ENCODE data around the gene SMU1.
"Not testable (repeated sequence)": the region's sequence is repeated elsewhere in the genome, so short reads cannot be mapped to it uniquely, and the experiment has no call there.

SMU1 gene

DNA sequence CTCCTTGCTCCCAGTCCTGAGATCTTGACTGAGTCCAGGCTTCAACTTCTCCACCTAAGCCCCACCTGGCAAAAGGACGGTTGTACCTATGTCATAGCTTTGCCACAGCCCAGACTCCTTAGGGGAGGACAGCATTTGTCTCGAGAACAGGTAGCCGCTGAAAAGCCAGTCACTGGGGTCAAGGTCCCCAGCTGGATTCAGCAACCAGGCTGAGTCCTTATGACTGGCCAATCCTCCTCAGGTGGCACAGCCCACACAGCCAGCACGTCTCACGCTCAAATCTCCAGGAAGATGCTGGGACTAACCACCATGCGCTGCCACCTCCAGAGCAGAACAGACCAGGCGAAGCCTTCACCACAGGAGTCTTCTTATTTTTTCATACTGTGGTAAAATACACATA is 27.9 kb upstream of the SMU1 start:
- Histone ChIP-seq H3K4me2 (ENCODE audit: low read length) (no peak overlapping the region), H3K36me3 (ENCODE audit: insufficient read depth, low read length) (no peaks in the 10 kb centered on the region), H3K9ac (ENCODE audit: low read depth, low read length) (no peak overlapping the region), H3K27me3 (ENCODE audit: control insufficient read depth, insufficient read depth, low read length) (no peaks in the 10 kb centered on the region), H3K4me3 (ENCODE audit: low read length) (no peak overlapping the region), H3K4me1 (ENCODE audit: control insufficient read depth, insufficient read depth, low read length) (peaks cover 62% of the 10 kb centered on the region), H3K9me3 (replicated peaks; ENCODE audit: low read length) (no peaks in the 10 kb centered on the region)

- no peak overlapping the region for H3K4me3 ChIP-seq (ENCODE audit: low read length)
- H3K4me2 ChIP-seq (ENCODE audit: low read length): no peak overlapping the region
- H3K27me3 ChIP-seq (ENCODE audit: control insufficient read depth, insufficient read depth, low read length): no peaks in the 10 kb centered on the region
- no peaks in the 10 kb centered on the region for H3K9me3 ChIP-seq (replicated peaks; ENCODE audit: low read length)
- H3K9ac ChIP-seq (ENCODE audit: low read depth, low read length): no peak overlapping the region
- no peaks in the 10 kb centered on the region for H3K36me3 ChIP-seq (ENCODE audit: insufficient read depth, low read length)
- peaks cover 62% of the 10 kb centered on the region for H3K4me1 ChIP-seq (ENCODE audit: control insufficient read depth, insufficient read depth, low read length)
Observed at GRCh38 chr9:33103501-33104281, 27.2 kb upstream of the SMU1 start.

DNA sequence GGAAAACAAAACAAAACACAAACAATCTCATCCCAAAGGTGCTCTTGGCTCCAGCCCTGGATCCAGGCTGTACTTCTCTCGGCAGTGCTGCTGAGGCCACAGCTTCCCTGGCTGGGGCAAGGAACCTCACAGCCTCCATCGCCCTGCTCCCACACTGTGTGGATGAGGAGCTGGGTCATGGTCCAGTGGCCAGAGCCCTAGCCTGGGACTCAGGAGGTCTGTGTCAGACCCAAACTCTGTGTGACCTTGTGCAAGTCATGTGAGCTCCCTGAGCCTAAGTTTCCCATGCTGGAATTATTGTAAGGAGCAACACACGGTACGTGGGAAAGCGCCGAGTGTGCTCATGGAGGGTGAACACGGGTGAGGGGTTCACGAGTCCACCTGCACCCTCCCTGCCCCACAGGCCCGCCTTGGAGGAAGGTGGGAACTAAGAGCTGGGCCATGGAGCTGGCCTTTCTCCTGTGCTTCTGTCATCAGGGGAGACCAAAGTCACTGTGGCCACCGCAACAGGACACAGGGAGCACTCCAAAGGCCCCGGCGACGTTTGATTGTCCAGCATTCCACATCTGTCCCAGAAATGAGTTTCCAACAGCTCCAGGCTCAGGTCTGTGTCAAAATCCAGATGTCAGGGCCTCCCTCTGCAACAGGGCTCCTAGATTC is 26.2 kb upstream of the SMU1 start:
- H3K4me2 ChIP-seq (ENCODE audit: low read length): no peak overlapping the region
- no peaks in the 10 kb centered on the region for H3K36me3 ChIP-seq (ENCODE audit: insufficient read depth, low read length)
- peaks cover 59% of the 10 kb centered on the region for H3K4me1 ChIP-seq (ENCODE audit: control insufficient read depth, insufficient read depth, low read length)
- no peak overlapping the region for H3K4me3 ChIP-seq (ENCODE audit: low read length)
- H3K9ac ChIP-seq (ENCODE audit: low read depth, low read length): no peak overlapping the region
- H3K9me3 ChIP-seq (replicated peaks; ENCODE audit: low read length): no peaks in the 10 kb centered on the region
- H3K27me3 ChIP-seq (ENCODE audit: control insufficient read depth, insufficient read depth, low read length): no peaks in the 10 kb centered on the region

DNA sequence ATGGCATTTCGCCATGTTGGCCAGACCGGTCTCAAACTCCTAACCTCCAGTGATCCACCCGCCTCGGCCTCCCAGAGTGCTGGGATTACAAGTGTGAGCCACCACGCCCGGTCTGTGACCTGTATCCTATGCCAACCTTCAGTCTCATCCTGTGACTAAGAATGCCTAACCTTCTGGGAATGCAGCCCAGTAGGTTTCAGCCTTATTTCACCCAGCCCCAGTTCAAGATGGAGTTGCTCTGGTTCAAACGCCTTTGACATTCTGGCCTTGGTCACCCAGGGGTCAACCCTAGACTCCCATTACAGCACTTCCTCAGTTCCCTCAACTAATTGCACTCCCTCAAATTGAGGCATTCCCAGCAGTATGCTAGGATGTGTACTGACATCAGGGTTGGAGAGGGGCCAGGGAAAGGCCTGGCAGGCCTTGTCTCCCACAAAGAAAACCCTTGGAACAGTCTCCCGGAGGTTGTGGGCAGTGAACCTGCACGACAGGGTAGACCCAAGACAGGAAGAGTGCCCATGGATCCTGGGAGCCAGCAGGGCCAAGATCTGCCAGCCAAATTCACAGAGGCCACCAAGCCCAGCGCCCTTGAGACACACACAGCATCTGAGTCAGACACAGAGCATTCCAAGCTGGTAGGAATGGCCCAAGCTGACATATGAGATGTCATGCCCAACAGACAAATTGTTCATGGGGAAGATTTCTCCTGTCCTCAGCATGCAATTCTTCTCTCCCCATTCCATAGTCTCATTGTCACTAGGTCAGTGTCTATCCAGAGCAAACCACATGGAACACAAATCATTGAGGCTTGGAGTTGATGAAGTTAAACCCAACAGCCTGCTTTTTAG is 24.9 kb upstream of the SMU1 start:
- H3K9ac ChIP-seq (ENCODE audit: low read depth, low read length): peak overlapping the region; percentile 27
- H3K4me2 ChIP-seq (ENCODE audit: low read length): peak overlapping the region; percentile 13
- H3K4me3 ChIP-seq (ENCODE audit: low read length): no peak overlapping the region
- no peaks in the 10 kb centered on the region for H3K36me3 ChIP-seq (ENCODE audit: insufficient read depth, low read length)
- peaks cover 45% of the 10 kb centered on the region for H3K4me1 ChIP-seq (ENCODE audit: control insufficient read depth, insufficient read depth, low read length)
- H3K9me3 ChIP-seq (replicated peaks; ENCODE audit: low read length): no peaks in the 10 kb centered on the region
- H3K27me3 ChIP-seq (ENCODE audit: control insufficient read depth, insufficient read depth, low read length): no peaks in the 10 kb centered on the region

DNA sequence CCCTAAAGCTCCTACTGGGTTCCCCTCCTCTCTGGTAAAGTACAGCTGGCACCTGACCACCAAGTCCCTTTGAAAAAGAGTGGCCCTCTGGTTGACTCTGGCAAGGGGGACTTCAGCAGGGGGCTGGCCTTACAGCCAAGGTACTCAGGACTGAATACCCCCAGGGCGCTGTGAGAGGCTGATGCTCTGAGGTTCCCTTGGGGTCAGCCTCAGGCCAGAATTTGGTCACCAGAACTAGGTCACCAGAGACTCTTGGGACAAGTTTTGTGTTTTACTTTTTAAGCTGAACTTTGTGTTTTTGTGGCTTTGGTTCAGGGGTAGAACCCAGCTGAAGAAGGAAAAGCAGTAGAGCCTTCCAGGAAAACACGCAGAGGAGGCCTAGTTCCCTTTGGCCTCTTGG is 23.3 kb upstream of the SMU1 start:
- Histone ChIP-seq H3K4me1 (ENCODE audit: control insufficient read depth, insufficient read depth, low read length) (peaks cover 34% of the 10 kb centered on the region), H3K9me3 (replicated peaks; ENCODE audit: low read length) (no peaks in the 10 kb centered on the region), H3K9ac (ENCODE audit: low read depth, low read length) (no peak overlapping the region), H3K4me2 (ENCODE audit: low read length) (no peak overlapping the region), H3K4me3 (ENCODE audit: low read length) (no peak overlapping the region), H3K27me3 (ENCODE audit: control insufficient read depth, insufficient read depth, low read length) (no peaks in the 10 kb centered on the region), H3K36me3 (ENCODE audit: insufficient read depth, low read length) (no peaks in the 10 kb centered on the region)

DNA sequence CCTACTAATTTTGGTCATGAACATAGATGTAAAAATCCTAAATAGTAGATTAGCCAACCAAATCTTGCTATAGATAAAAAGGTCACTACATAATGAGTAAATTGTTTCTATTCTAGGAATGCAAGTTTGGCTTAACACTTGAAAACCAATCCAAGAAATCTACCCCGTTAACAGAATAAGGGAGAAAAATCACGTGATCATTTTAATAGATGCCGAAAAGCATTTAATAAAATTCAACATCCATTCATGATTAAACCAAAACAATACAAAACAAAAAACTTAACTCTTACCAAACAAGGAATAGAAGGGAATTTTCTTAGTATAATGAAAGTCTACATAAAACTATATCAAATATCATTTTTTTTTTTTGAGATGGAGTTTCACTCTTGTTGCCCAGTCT is 20.7 kb upstream of the SMU1 start:
- H3K4me1 ChIP-seq (ENCODE audit: control insufficient read depth, insufficient read depth, low read length): peaks cover 17% of the 10 kb centered on the region
- H3K9me3 ChIP-seq (replicated peaks; ENCODE audit: low read length): no peaks in the 10 kb centered on the region
- no peaks in the 10 kb centered on the region for H3K36me3 ChIP-seq (ENCODE audit: insufficient read depth, low read length)
- H3K9ac ChIP-seq (ENCODE audit: low read depth, low read length): no peak overlapping the region
- H3K27me3 ChIP-seq (ENCODE audit: control insufficient read depth, insufficient read depth, low read length): no peaks in the 10 kb centered on the region
- H3K4me3 ChIP-seq (ENCODE audit: low read length): no peak overlapping the region
- H3K4me2 ChIP-seq (ENCODE audit: low read length): no peak overlapping the region

- Histone ChIP-seq H3K4me2 (ENCODE audit: low read length) (no peak overlapping the region), H3K9me3 (replicated peaks; ENCODE audit: low read length) (no peaks in the 10 kb centered on the region), H3K36me3 (ENCODE audit: insufficient read depth, low read length) (no peaks in the 10 kb centered on the region), H3K27me3 (ENCODE audit: control insufficient read depth, insufficient read depth, low read length) (no peaks in the 10 kb centered on the region), H3K4me3 (ENCODE audit: low read length) (no peak overlapping the region), H3K4me1 (ENCODE audit: control insufficient read depth, insufficient read depth, low read length) (no peaks in the 10 kb centered on the region), H3K9ac (ENCODE audit: low read depth, low read length) (no peak overlapping the region)
Observed at GRCh38 chr9:33092634-33093033, 16.2 kb upstream of the SMU1 start.

DNA sequence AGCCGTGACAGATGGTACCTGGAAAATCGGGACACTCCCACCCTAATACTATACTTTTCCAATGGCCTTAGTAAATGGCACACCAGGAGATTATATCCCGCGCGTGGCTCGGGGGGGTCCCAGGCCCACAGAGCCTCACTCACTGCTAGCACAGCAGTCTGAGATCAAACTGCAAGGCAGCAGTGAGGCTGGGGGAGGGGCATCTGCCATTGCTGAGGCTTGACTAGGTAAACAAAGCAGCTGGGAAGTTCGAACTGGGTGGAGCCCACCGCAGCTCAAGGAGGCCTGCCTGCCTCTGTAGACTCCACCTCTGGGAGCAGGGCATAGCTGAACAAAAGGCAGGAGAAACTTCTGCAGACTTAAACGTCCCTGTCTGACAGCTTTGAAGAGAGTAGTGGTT is 9.2 kb upstream of the SMU1 start:
- not testable (repeated sequence) for H3K4me1 ChIP-seq (ENCODE audit: control insufficient read depth, insufficient read depth, low read length); H3K27me3 ChIP-seq (ENCODE audit: control insufficient read depth, insufficient read depth, low read length); H3K4me3 ChIP-seq (ENCODE audit: low read length); H3K4me2 ChIP-seq (ENCODE audit: low read length); H3K9me3 ChIP-seq (replicated peaks; ENCODE audit: low read length); H3K36me3 ChIP-seq (ENCODE audit: insufficient read depth, low read length); H3K9ac ChIP-seq (ENCODE audit: low read depth, low read length)

GRCh38 chr9:33082538-33083326 is 6.3 kb upstream of the SMU1 start:
- no peak overlapping the region for H3K4me3 ChIP-seq (ENCODE audit: low read length)
- no peak overlapping the region for H3K4me2 ChIP-seq (ENCODE audit: low read length)
- H3K36me3 ChIP-seq (ENCODE audit: insufficient read depth, low read length): no peaks in the 10 kb centered on the region
- no peaks in the 10 kb centered on the region for H3K27me3 ChIP-seq (ENCODE audit: control insufficient read depth, insufficient read depth, low read length)
- peaks cover 11% of the 10 kb centered on the region for H3K4me1 ChIP-seq (ENCODE audit: control insufficient read depth, insufficient read depth, low read length)
- H3K9ac ChIP-seq (ENCODE audit: low read depth, low read length): no peak overlapping the region
- H3K9me3 ChIP-seq (replicated peaks; ENCODE audit: low read length): no peaks in the 10 kb centered on the region

DNA sequence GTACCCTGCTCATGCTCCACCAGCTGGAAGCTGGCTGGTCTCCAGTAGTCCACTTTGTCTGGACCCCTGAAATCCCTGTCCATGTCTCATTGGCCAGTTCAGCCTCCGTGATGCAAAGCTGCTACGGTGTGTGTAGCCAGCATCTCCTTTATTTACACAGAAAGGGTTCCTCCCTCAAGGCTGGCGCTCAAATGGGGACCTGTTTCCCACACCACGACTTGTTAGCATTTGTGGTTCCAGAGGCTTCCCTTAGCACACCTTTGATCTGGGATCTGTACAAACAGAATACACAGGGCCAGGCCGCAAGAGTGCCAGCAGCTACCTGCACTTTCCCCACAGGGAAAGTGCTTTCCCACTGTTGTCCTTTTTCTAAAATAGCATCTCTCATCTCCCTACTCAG is 5.7 kb upstream of the SMU1 start:
- H3K9me3 ChIP-seq (replicated peaks; ENCODE audit: low read length): no peaks in the 10 kb centered on the region
- H3K4me3 ChIP-seq (ENCODE audit: low read length): no peak overlapping the region
- H3K9ac ChIP-seq (ENCODE audit: low read depth, low read length): no peak overlapping the region
- no peaks in the 10 kb centered on the region for H3K36me3 ChIP-seq (ENCODE audit: insufficient read depth, low read length)
- peaks cover 11% of the 10 kb centered on the region for H3K4me1 ChIP-seq (ENCODE audit: control insufficient read depth, insufficient read depth, low read length)
- no peaks in the 10 kb centered on the region for H3K27me3 ChIP-seq (ENCODE audit: control insufficient read depth, insufficient read depth, low read length)
- no peak overlapping the region for H3K4me2 ChIP-seq (ENCODE audit: low read length)
